ENCODE results near the gene GTF3C5.
"Not testable (repeated sequence)": the region's sequence is repeated elsewhere in the genome, so short reads cannot be mapped to it uniquely, and the experiment has no call there.

- not testable (repeated sequence) for TF ChIP-seq CTCF, POLR2A (IDR thresholded peaks at IDR 0.05)
Observed at GRCh38 chr9:133080786-133081779, 50.3 kb downstream of the GTF3C5 start.
